CD4-positive, alpha-beta T cell (primary cell): ENCODE results near the gene ISCA1. TPM values are rescaled to one million over a fixed set of nuclear protein-coding genes. Genes with fewer than 3 reads are reported as not detected.

Source experiments
- ATAC-seq: fragments of 200-7000 bp; cut with Tn5 transposase; one replicate; pipeline ENCODE4 v1.10.0; 2022; ENCODE audit warnings: mild to moderate bottlenecking; ENCODE audit not compliant: poor library complexity
- CTCF ChIA-PET: fragments of 350-600 bp; sonication (Branson Sonifier 250); formaldehyde crosslinking; loops from one replicate; lab custom pipeline; 2021; ENCODE audit warnings: antibody characterized with exemption, inconsistent platforms; lab: Charles Lee
- POLR2A ChIA-PET: fragments of 350-600 bp; sonication (Branson Sonifier 250); formaldehyde crosslinking; loops from one replicate; lab custom pipeline; 2021; ENCODE audit warnings: antibody characterized with exemption, inconsistent platforms; lab: Charles Lee
- DNase-seq, 14 experiments: peaks; one replicate each; pipeline ENCODE4 v3.0.0-alpha.2; 2013 to 2020; ENCODE audit warnings: mixed read lengths in 2 of 14
- H3K27ac ChIP-seq, 2 donors: one replicate each; pipeline versions ENCODE4 v1.5.1 to v1.7.0; 2013; ENCODE audit warnings: low read length in 2 of 2, low read depth in 1 of 2, mild to moderate bottlenecking in 1 of 2
- H3K27me3 ChIP-seq, 2 experiments: 1 replicate in 1 of 2; 2 replicates in 1 of 2; pipeline versions ENCODE4 v1.6.1 to v1.7.0; 2013; ENCODE audit warnings: low read length in 2 of 2, control low read depth in 1 of 2, mild to moderate bottlenecking in 1 of 2, moderate library complexity in 1 of 2; ENCODE audit not compliant: insufficient read depth in 2 of 2, control insufficient read depth in 1 of 2
- H3K36me3 ChIP-seq: one replicate; pipeline ENCODE4 v1.6.1; 2013; ENCODE audit warnings: low read length, control low read depth; ENCODE audit not compliant: insufficient read depth
- H3K4me1 ChIP-seq: one replicate; pipeline ENCODE4 v1.6.1; 2013; ENCODE audit warnings: low read length, control low read depth; ENCODE audit not compliant: insufficient read depth
- H3K4me3 ChIP-seq: one replicate; pipeline ENCODE4 v1.5.1; 2013; ENCODE audit warnings: mild to moderate bottlenecking, low read length, moderate library complexity
- H3K9me3 ChIP-seq, 2 experiments: 1 replicate in 1 of 2; 2 replicates in 1 of 2; pipeline versions ENCODE4 v1.6.1 to v1.7.0; 2013; ENCODE audit warnings: low read length in 2 of 2, mild to moderate bottlenecking in 2 of 2, control low read depth in 1 of 2, moderate library complexity in 1 of 2; ENCODE audit not compliant: control insufficient read depth in 1 of 2, insufficient read depth in 1 of 2
- H3K27ac Mint-ChIP-seq: one replicate; pipeline ENCODE4 v1.8.0; 2020; ENCODE audit warnings: mixed read lengths
- H3K27me3 Mint-ChIP-seq: one replicate; pipeline ENCODE4 v1.8.0; 2021; ENCODE audit warnings: mixed read lengths
- H3K36me3 Mint-ChIP-seq: one replicate; pipeline ENCODE4 v1.8.0; 2021; ENCODE audit warnings: low read depth, mixed read lengths
- H3K4me1 Mint-ChIP-seq: one replicate; pipeline ENCODE4 v1.8.0; 2021; ENCODE audit warnings: low read depth, mixed read lengths
- H3K4me3 Mint-ChIP-seq: one replicate; pipeline ENCODE4 v1.8.0; 2020; ENCODE audit warnings: mild to moderate bottlenecking, mixed read lengths
- H3K9me3 Mint-ChIP-seq: one replicate; pipeline ENCODE4 v1.8.0; 2020; ENCODE audit warnings: mixed read lengths
- intact Hi-C, 2 experiments: fragments of 100-400 bp; cut with DNase I in 1 of 2; cut with micrococcal nuclease in 1 of 2; formaldehyde crosslinking; loops; one replicate each; pipeline versions ENCODE4 v1.15.1 to v1.9.0; 2023 to 2025; cut with DNase I, micrococcal nuclease
- total RNA-seq, 174 experiments: library from RNA in 2 of 174; stranded (reverse) in 2 of 174; gene quantifications; one replicate each; pipeline ENCODE4 v1.2.3 and lab custom pipeline; 2021 to 2026
- TF ChIP-seq, protein P1 (sequence below): fragments of 200-600 bp; IDR thresholded peaks from one replicate; pipeline ENCODE4 v1.8.0; 2022; ENCODE audit warnings: antibody characterized with exemption, mild to moderate bottlenecking

The ISCA1 gene
- total RNA-seq, 2 experiments from 2014 or later: 85.3 to 91.6 TPM

DNA sequence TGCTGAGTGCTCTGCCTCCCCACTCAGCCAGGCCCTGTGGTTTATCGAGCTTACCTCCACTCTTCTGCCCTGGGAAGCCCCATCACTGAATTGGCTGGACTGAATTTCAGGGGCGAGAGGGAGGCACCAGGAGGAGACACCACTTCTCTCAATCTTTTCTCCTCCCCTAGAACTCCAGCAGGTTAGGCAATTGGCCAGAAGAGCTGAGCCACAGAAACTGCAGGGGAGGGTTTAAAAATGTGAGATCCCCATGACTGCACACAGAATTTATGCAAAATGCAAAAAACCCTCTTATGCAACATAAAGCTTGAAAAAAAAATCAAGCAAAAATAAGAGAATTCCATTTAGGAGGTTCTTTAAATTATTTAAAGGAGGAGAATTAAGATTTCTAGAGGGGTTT, 42.0 kb upstream of the ISCA1 start:
- Mint-ChIP-seq H3K27me3 (no peaks in the 10 kb centered on the region), H3K9me3 (no peaks in the 10 kb centered on the region), H3K4me3 (no peak overlapping the region), H3K36me3 (peaks cover 93% of the 10 kb centered on the region), H3K4me1 (no peaks in the 10 kb centered on the region), H3K27ac (no peak overlapping the region)
- no peak for DNase-seq
- H3K4me3 ChIP-seq: no peak overlapping the region
- ATAC-seq: no peak
- peaks cover 92% of the 10 kb centered on the region for H3K36me3 ChIP-seq
- no peaks in the 10 kb centered on the region for H3K27me3 ChIP-seq
- ChIA-PET CTCF (no interaction called here), POLR2A (no interaction called here)
- TF ChIP-seq, protein P1, sequence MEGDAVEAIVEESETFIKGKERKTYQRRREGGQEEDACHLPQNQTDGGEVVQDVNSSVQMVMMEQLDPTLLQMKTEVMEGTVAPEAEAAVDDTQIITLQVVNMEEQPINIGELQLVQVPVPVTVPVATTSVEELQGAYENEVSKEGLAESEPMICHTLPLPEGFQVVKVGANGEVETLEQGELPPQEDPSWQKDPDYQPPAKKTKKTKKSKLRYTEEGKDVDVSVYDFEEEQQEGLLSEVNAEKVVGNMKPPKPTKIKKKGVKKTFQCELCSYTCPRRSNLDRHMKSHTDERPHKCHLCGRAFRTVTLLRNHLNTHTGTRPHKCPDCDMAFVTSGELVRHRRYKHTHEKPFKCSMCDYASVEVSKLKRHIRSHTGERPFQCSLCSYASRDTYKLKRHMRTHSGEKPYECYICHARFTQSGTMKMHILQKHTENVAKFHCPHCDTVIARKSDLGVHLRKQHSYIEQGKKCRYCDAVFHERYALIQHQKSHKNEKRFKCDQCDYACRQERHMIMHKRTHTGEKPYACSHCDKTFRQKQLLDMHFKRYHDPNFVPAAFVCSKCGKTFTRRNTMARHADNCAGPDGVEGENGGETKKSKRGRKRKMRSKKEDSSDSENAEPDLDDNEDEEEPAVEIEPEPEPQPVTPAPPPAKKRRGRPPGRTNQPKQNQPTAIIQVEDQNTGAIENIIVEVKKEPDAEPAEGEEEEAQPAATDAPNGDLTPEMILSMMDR: no peak
- H3K9me3 ChIP-seq: no peaks in the 10 kb centered on the region
- no peak overlapping the region for H3K27ac ChIP-seq
- intact Hi-C loops: loop anchor here in 1 of 2 experiments (5.0 kb wide), 1 partner anchor 37 kb away; no protein-coding TSS in a partner anchor
- H3K4me1 ChIP-seq: no peaks in the 10 kb centered on the region

DNA sequence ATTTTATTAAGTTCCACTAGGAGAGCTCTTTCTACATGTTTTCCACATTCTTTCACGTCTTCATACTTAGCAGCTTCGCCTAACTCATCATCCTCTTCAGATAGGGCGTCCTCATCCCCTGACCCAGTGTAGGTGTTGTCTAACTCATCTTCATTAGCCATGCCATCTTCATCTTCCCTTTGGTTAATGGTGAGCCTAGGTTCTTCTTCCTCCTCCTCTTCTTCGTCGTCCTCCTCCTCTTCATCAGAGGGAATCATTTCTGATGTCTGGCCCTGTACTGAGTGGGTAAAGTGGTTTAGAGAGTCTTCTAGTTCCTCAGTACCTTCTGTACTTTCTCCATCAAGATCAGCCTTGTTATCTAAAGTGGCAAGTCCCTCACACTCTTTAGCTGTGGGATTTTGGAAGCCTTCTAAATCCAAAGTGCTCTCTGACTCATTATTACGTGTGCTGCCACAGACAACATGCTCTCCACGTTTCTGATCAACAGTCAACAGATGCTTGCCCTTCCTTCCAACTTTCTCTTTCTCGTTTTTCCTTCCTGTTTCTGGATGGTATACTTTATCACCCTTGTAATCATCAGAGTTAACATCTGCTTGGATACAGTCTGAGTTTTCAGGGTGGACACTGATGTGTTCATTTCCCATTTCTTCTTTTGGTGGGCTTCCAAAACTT, 40.8 kb upstream of the ISCA1 start:
- no peaks in the 10 kb centered on the region for H3K9me3 Mint-ChIP-seq
- no peak overlapping the region for H3K27ac Mint-ChIP-seq
- no peak for ATAC-seq
- no peaks in the 10 kb centered on the region for H3K9me3 ChIP-seq
- no peaks in the 10 kb centered on the region for H3K4me1 Mint-ChIP-seq
- CTCF ChIA-PET: no interaction called here
- no peak overlapping the region for H3K4me3 Mint-ChIP-seq
- POLR2A ChIA-PET: interaction anchor here (1.2 kb wide), 1 partner anchor 27 kb away, joined by 3 read pairs; no protein-coding TSS in a partner anchor
- no peaks in the 10 kb centered on the region for H3K27me3 ChIP-seq
- H3K4me3 ChIP-seq: no peak overlapping the region
- H3K36me3 ChIP-seq: peaks cover 94% of the 10 kb centered on the region
- no peak overlapping the region for H3K27ac ChIP-seq
- H3K4me1 ChIP-seq: no peaks in the 10 kb centered on the region
- TF ChIP-seq, protein P1: no peak
- intact Hi-C loops: loop anchor here in 1 of 2 experiments (5.0 kb wide), 1 partner anchor 36 kb away; no protein-coding TSS in a partner anchor
- no peaks in the 10 kb centered on the region for H3K27me3 Mint-ChIP-seq
- no peak for DNase-seq
- H3K36me3 Mint-ChIP-seq: peaks cover 100% of the 10 kb centered on the region

DNA sequence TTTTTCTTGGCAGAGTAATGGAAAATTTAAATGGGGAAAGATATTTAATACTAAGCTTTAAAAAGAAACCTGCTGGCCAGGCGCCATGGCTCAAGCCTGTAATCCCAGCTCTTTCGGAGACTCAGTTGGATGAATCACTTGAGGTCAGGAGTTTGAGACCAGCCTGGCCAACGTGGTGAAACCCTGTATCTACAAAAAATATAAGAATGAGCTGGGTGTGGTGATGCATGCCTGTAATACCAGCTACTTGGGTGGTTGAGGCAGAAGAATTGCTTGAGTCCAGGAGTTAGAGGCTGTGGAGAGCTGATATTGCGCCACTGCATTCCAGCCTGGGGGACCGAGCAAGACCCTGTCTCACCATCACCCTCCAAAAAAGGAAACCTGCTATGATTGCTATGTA, 39.0 kb upstream of the ISCA1 start:
- Mint-ChIP-seq H3K36me3 (peaks cover 99% of the 10 kb centered on the region), H3K4me3 (no peak overlapping the region), H3K27me3 (no peaks in the 10 kb centered on the region), H3K9me3 (no peaks in the 10 kb centered on the region), H3K4me1 (no peaks in the 10 kb centered on the region), H3K27ac (no peak overlapping the region)
- no peak for DNase-seq
- no peaks in the 10 kb centered on the region for H3K27me3 ChIP-seq
- no peak overlapping the region for H3K4me3 ChIP-seq
- TF ChIP-seq, protein P1: no peak
- no peaks in the 10 kb centered on the region for H3K4me1 ChIP-seq
- ChIA-PET CTCF (interaction anchor here (0.9 to 1.2 kb wide), 2 partner anchors 11 to 21 kb away, joined by 3 read pairs; no protein-coding TSS in a partner anchor), POLR2A (no interaction called here)
- H3K36me3 ChIP-seq: peaks cover 98% of the 10 kb centered on the region
- intact Hi-C loops: loop anchor here in 1 of 2 experiments (5.0 kb wide), 1 partner anchor 34 kb away; no protein-coding TSS in a partner anchor
- ATAC-seq: no peak
- no peaks in the 10 kb centered on the region for H3K9me3 ChIP-seq
- no peak overlapping the region for H3K27ac ChIP-seq
